Body of pancreas (tissue), 4 donors: Measurements from ENCODE around the gene TAF6L.

ENCODE experiments used
- CTCF ChIP-seq, 7 experiments: fragments of 450-650 bp in 4 of 7; fragments of 200-600 bp in 3 of 7; sonication (generic) in 3 of 7; IDR thresholded peaks; one replicate each; pipeline ENCODE4 v1.5.1; 2016 to 2019; ENCODE audit warnings: antibody characterized with exemption in 7 of 7
- POLR2A ChIP-seq, 3 donors: fragments of 450-650 bp; IDR thresholded peaks; one replicate each; pipeline ENCODE4 v1.6.1; 2016; ENCODE audit warnings: antibody characterized with exemption in 3 of 3, mild to moderate bottlenecking in 2 of 3

- TF ChIP-seq CTCF (IDR thresholded peaks at IDR 0.05): no peak
- TF ChIP-seq POLR2A (IDR thresholded peaks at IDR 0.05): no peak
Observed at GRCh38 chr11:62732830-62733229, 38.4 kb upstream of the TAF6L start.
